Panc1 (cell line): ENCODE data around the gene PIAS3.

Experiments used
- CTCF ChIP-seq: fragments of 450-650 bp; IDR thresholded peaks from 2 replicates; pipeline ENCODE4 v1.5.1; 2017; ENCODE audit warnings: mild to moderate bottlenecking
- POLR2AphosphoS5 ChIP-seq: IDR thresholded peaks from 2 replicates; pipeline ENCODE4 v1.6.1; 2012; ENCODE audit warnings: mild to moderate bottlenecking, low read depth, low read length, moderate library complexity
- SIN3A ChIP-seq: IDR thresholded peaks from 2 replicates; pipeline ENCODE4 v1.6.1; 2012; ENCODE audit warnings: low read depth, mild to moderate bottlenecking, low read length, moderate library complexity, borderline replicate concordance; ENCODE audit not compliant: insufficient read depth
- TF ChIP-seq, protein P1 (sequence below), 2 experiments: IDR thresholded peaks; 2 replicates each; pipeline ENCODE4 v1.6.1; 2011 to 2012; ENCODE audit warnings: low read depth in 2 of 2, control low read depth in 1 of 2, low read length in 1 of 2, mild to moderate bottlenecking in 1 of 2, moderate library complexity in 1 of 2; ENCODE audit not compliant: insufficient read depth in 1 of 2

DNA sequence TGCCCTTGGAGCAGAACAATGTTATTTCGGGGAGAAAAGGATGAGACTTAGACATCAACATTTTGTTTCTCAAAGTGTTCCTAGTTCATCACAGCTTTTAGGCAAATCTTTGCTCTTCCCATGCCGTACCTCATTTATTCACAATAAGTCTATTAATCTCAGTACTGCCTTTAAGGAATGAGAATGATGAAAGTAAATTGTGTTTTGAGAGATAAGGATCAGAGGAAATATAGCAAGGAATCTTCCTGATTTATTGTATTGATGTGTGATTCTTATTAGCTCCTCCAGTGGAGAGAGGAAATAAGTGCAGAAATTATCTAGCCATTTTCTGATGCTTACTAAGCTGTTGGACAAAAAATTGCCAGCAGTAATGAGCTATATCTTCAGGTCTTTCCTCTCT is 32.9 kb downstream of the PIAS3 start:
- TF ChIP-seq CTCF (no peak), SIN3A (no peak), POLR2AphosphoS5 (no peak)
- TF ChIP-seq, protein P1, sequence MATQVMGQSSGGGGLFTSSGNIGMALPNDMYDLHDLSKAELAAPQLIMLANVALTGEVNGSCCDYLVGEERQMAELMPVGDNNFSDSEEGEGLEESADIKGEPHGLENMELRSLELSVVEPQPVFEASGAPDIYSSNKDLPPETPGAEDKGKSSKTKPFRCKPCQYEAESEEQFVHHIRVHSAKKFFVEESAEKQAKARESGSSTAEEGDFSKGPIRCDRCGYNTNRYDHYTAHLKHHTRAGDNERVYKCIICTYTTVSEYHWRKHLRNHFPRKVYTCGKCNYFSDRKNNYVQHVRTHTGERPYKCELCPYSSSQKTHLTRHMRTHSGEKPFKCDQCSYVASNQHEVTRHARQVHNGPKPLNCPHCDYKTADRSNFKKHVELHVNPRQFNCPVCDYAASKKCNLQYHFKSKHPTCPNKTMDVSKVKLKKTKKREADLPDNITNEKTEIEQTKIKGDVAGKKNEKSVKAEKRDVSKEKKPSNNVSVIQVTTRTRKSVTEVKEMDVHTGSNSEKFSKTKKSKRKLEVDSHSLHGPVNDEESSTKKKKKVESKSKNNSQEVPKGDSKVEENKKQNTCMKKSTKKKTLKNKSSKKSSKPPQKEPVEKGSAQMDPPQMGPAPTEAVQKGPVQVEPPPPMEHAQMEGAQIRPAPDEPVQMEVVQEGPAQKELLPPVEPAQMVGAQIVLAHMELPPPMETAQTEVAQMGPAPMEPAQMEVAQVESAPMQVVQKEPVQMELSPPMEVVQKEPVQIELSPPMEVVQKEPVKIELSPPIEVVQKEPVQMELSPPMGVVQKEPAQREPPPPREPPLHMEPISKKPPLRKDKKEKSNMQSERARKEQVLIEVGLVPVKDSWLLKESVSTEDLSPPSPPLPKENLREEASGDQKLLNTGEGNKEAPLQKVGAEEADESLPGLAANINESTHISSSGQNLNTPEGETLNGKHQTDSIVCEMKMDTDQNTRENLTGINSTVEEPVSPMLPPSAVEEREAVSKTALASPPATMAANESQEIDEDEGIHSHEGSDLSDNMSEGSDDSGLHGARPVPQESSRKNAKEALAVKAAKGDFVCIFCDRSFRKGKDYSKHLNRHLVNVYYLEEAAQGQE (IDR thresholded peaks at IDR 0.05; ENCODE audit: insufficient read depth in 1 of 2, low read depth in 2 of 2, low read length in 1 of 2): no peak
